Measurements from ENCODE around the gene P4HA3.

P4HA3 gene

DNA sequence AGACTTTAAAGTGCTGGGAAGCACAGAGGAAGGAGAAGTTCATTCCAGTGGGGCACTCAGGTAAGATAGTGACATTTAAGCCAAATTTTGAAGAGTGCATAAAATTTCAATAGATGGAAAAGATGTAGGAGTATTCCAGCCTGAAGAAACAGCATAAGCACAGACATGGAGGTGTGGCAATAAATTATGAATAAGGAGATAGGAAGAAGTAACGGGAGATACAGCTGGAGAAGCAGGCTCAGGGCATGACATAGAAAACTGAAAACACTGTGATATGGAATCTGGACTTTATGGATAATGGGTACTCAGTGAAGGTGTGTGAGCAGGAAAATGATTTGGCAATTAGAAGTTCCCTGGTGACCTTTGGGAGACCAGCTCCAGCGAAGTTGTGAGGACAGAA lies 33.3 kb downstream of the P4HA3 start:
- no peak for FAIRE-seq
- no peak for TF ChIP-seq POLR2AphosphoS5 (IDR thresholded peaks at IDR 0.05; ENCODE audit: low read depth, low read length)

DNA sequence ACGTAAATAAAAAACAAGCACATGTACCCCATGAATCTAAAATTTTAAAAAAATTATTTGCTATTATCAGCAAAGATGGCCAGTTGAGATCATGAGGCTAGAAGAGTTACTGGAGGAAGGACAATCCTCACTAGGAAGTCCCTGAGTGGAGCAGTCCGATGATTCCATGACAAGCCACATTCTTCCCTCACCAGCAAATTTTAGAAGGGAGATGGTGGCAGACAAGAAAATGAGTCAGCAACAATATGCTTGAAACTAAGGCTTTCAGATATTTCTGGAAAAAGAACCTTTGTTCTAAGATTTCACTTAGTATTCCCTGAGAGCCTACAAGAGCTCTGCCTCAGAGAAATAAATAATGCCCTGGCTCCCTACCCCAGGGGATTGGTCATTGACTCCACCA lies 34.9 kb downstream of the P4HA3 start:
- DNase-seq (ENCODE audit: insufficient read length, low spot score) (no peak), FAIRE-seq (no peak)
- no peak for TF ChIP-seq POU2F2 (IDR thresholded peaks at IDR 0.05; ENCODE audit: low read depth, low read length)
- no peak for TF ChIP-seq SPI1 (IDR thresholded peaks at IDR 0.05; ENCODE audit: low read depth, low read length)
- no peak for TF ChIP-seq TAF1 (IDR thresholded peaks at IDR 0.05; ENCODE audit: low read depth, low read length)
- no peak for TF ChIP-seq POLR2A (IDR thresholded peaks at IDR 0.05; ENCODE audit: low read depth, low read length)

More for the DNA sequence above, 33.3 kb downstream of the P4HA3 start:
- no peak for DNase-seq (ENCODE audit: insufficient read length, low spot score)

DNA sequence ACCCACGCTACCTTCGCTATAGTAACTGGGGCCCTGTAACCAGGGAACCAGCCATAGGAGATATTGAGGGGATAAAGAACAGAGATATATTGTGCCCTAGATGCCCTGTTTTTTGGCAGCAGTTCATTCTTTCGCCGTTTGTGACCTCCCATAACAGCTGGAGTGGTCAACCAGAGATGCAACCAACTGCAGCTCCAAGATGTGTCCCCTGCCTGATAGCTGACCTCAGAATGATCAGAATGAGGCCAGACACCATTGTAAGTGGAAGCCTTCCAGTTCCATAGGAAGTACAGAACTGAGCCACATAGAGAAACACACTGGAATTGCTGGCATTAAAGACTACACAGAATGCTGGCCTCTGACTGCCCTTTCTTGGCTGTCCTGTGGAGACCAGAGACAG lies 39.2 kb downstream of the P4HA3 start:
- FAIRE-seq (no peak), DNase-seq (ENCODE audit: insufficient read length, low spot score) (no peak)

DNA sequence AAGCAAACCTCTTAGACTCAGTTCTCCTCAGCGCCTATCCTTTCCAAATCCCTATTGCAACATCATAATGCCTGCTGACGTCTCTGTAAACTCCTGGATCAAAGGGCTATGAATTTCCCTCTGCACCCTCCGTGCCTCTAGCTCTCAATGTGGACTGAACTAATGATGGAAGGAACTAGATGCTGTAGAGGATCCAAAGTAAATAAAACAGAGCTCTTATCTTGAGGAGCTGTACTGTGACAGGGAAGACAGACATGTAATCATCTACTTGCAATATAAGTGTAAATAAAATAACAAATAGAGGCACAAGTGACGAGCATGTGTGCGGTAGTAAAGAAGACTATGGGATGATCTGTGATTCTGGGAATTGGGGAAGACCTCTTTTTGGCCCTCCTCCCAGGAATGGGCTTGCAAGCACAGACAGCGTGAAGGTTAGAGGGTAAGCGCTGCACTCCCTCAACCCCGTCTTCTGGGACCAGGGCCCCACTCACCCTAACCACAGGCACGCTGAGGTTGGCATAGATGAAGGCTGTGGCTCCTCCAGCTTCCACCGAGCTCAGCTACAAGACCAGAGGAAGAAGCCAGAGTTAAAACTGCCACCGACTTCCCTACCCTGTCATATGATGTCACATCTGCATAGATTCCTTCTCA lies 42.2 kb downstream of the P4HA3 start:
- no peak for FAIRE-seq
- no peak for DNase-seq (ENCODE audit: insufficient read length, low spot score)
- TF ChIP-seq POLR2AphosphoS5 (IDR thresholded peaks at IDR 0.05; ENCODE audit: low read depth, low read length) (no peak), SPI1 (IDR thresholded peaks at IDR 0.05; ENCODE audit: low read depth, low read length) (no peak), POU2F2 (IDR thresholded peaks at IDR 0.05; ENCODE audit: low read depth, low read length) (no peak)

More for the DNA sequence above, 39.2 kb downstream of the P4HA3 start:
- TF ChIP-seq SPI1 (IDR thresholded peaks at IDR 0.05; ENCODE audit: low read depth, low read length): no peak
- no peak for TF ChIP-seq POLR2AphosphoS5 (IDR thresholded peaks at IDR 0.05; ENCODE audit: low read depth, low read length)
- no peak for TF ChIP-seq PAX5 (IDR thresholded peaks at IDR 0.05; ENCODE audit: insufficient read depth, low read length, severe bottlenecking)
- no peak for TF ChIP-seq POLR2A (IDR thresholded peaks at IDR 0.05; ENCODE audit: low read depth, low read length)
- TF ChIP-seq TAF1 (IDR thresholded peaks at IDR 0.05; ENCODE audit: low read depth, low read length): no peak
- no peak for TF ChIP-seq POU2F2 (IDR thresholded peaks at IDR 0.05; ENCODE audit: low read depth, low read length)

DNA sequence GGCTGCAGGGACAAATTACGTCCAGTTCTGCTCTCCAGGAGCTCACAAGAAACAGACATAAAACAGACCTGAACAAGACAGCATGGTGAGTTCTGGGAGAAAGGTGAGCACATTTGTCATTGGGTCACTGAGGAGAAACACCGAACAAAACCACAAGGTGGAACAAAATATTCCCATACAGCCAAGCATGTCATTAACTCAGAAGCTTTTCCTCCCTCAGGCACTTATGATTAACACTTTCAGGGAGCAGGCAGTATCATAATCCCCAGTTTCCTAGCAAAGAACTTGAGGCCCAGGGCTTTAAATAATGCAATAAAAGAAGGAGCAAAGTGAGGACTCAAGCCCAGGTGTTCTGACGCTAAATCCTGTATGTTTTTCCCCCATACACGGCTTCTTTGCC lies 43.0 kb downstream of the P4HA3 start:
- FAIRE-seq (no peak), DNase-seq (ENCODE audit: insufficient read length, low spot score) (no peak)
- no peak for TF ChIP-seq PAX5 (IDR thresholded peaks at IDR 0.05; ENCODE audit: insufficient read depth, low read length, severe bottlenecking)
- no peak for TF ChIP-seq POLR2AphosphoS5 (IDR thresholded peaks at IDR 0.05; ENCODE audit: low read depth, low read length)
- TF ChIP-seq POLR2A (IDR thresholded peaks at IDR 0.05; ENCODE audit: low read depth, low read length): no peak
- TF ChIP-seq POU2F2 (IDR thresholded peaks at IDR 0.05; ENCODE audit: low read depth, low read length): no peak
- TF ChIP-seq SPI1 (IDR thresholded peaks at IDR 0.05; ENCODE audit: low read depth, low read length): no peak
- no peak for TF ChIP-seq TAF1 (IDR thresholded peaks at IDR 0.05; ENCODE audit: low read depth, low read length)

DNA sequence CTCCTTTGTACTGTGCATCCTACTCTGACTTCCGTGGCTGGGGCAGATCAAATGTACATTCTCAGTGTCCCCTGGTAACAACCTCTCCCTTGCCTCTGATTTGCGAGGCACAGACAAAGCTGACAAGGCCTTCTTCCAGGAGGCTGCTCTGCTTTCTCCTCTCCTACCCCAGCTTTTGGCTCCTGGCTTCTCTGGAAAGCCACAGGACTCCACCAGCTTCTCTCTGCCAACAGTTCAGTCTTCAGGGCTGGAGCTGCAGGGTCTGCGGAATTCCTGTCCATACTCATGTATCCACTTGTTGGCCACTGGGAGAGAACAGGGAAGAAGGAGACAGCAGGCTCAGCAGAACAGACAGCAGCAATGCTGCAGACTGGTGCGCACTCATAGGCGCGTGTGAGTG lies 44.4 kb downstream of the P4HA3 start:
- FAIRE-seq: no peak
- TF ChIP-seq POU2F2 (IDR thresholded peaks at IDR 0.05; ENCODE audit: low read depth, low read length): no peak
- no peak for TF ChIP-seq TAF1 (IDR thresholded peaks at IDR 0.05; ENCODE audit: low read depth, low read length)
- TF ChIP-seq PAX5 (IDR thresholded peaks at IDR 0.05; ENCODE audit: insufficient read depth, low read length, severe bottlenecking): no peak
- TF ChIP-seq POLR2AphosphoS5 (IDR thresholded peaks at IDR 0.05; ENCODE audit: low read depth, low read length): no peak
- no peak for TF ChIP-seq SPI1 (IDR thresholded peaks at IDR 0.05; ENCODE audit: low read depth, low read length)
- no peak for TF ChIP-seq POLR2A (IDR thresholded peaks at IDR 0.05; ENCODE audit: low read depth, low read length)
- no peak for DNase-seq (ENCODE audit: insufficient read length, low spot score)

DNA sequence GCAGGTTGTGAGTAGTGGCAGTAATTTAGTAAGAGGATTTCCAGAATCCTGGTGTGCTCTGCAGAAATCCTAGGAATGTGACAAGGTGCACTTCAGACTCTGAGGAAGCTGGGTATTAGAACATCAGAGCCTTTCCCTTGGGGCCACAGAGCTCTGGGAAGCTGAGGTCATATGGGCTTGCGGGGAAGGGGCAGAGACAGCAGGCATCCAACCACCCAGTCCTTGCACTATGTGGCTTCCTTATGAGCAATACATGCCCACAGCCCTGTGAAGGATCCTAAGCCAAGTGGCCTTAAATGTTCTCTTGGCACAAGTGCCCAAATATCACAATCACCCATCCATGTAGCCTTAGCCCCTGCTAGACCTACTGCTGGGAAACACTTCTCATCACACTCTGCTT lies 46.2 kb downstream of the P4HA3 start:
- no peak for FAIRE-seq
- no peak for TF ChIP-seq TAF1 (IDR thresholded peaks at IDR 0.05; ENCODE audit: low read depth, low read length)
- no peak for TF ChIP-seq SPI1 (IDR thresholded peaks at IDR 0.05; ENCODE audit: low read depth, low read length)
- TF ChIP-seq POU2F2 (IDR thresholded peaks at IDR 0.05; ENCODE audit: low read depth, low read length): no peak
- TF ChIP-seq POLR2A (IDR thresholded peaks at IDR 0.05; ENCODE audit: low read depth, low read length): no peak
- no peak for DNase-seq (ENCODE audit: insufficient read length, low spot score)

DNA sequence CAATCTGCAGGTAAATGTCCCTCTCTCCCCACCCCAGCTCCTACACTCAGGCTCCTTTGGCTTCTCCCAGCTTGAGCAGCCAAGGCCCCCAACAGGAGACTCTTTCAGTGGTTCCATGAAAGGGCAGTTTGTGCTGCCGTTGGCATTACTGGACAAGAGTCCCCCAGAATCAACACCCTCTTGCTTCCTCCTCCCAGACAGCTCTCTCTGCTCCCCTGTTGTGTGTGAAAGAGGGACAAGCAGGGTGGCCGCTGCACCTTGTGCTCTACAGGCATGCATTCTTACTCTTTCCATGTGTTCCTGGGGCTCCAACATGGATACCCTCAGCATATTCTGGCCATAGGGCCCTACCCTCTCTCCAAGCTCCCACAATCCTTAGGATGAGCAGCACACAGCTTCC lies 48.7 kb downstream of the P4HA3 start:
- no peak for DNase-seq (ENCODE audit: insufficient read length, low spot score)
- TF ChIP-seq POLR2A (IDR thresholded peaks at IDR 0.05; ENCODE audit: low read depth, low read length) (no peak), TAF1 (IDR thresholded peaks at IDR 0.05; ENCODE audit: low read depth, low read length) (no peak), SPI1 (IDR thresholded peaks at IDR 0.05; ENCODE audit: low read depth, low read length) (no peak), PAX5 (IDR thresholded peaks at IDR 0.05; ENCODE audit: insufficient read depth, low read length, severe bottlenecking) (no peak), POLR2AphosphoS5 (IDR thresholded peaks at IDR 0.05; ENCODE audit: low read depth, low read length) (no peak), POU2F2 (IDR thresholded peaks at IDR 0.05; ENCODE audit: low read depth, low read length) (no peak)
- FAIRE-seq: no peak

DNA sequence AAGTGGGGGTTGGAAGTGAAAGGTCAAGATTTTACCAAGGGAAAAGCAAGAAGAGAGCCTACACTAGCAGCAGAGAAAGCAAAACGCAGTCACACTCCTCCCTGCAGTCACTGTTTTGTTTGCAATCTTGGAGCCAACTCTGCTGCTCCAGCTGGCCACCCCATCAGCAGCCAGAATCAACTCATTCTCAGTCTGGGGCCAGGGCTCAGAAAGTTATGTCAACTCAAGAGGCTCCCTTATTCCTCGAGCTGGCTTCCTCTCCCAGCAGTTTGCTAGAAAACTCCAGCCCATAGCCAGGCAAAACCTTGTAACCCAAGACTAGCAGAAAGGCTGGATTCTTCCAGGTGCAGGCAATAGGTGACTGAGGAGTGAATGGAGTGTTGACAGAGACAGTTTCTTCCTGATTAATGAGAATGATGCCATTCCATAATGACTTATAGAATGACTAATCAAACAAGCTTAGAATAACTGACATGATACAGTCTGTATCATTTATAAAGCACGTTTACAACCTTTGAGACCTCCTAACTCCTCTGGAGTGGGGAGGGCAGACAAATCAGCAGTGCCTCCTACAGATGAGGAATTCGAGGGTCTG lies 53.4 kb downstream of the P4HA3 start:
- no peak for FAIRE-seq
- no peak for TF ChIP-seq TAF1 (IDR thresholded peaks at IDR 0.05; ENCODE audit: low read depth, low read length)
- TF ChIP-seq SPI1 (IDR thresholded peaks at IDR 0.05; ENCODE audit: low read depth, low read length): no peak
- TF ChIP-seq POLR2AphosphoS5 (IDR thresholded peaks at IDR 0.05; ENCODE audit: low read depth, low read length): no peak
- TF ChIP-seq PAX5 (IDR thresholded peaks at IDR 0.05; ENCODE audit: insufficient read depth, low read length, severe bottlenecking): no peak
- TF ChIP-seq POLR2A (IDR thresholded peaks at IDR 0.05; ENCODE audit: low read depth, low read length): no peak
- no peak for DNase-seq (ENCODE audit: insufficient read length, low spot score)

DNA sequence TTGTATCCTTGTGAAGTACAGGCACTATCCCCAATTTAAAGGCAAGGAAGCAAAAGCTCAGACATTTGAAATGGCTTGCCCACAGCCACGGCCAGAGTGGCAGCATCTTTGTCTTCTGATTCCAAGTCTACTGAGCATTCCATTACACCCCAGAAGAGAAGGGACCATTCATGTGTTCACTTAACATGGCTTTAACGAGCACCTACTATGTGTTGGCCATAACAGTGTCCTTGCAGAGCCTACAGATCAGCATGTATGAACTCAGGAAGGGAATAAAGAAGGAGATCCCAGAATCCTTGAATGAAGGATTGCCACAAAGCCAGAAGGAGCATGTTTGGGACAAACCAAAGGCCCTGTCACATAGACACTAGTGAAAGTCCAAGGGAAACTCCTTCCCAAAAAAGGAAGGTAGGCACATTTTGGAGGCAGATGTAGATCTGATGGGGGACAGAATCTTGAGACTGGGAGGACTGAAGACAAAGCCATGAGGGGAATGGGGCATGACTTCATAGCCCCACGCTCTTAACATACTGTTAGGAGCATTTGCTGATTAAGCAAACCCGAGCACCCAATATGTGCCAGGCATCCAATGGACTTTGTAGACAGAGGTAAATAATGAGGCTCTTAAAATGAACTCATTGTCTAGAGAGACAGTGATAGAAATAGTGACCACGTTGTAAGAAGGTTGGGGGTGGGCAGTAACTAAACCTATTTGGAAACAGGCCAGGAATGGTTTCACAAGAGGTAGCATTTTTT lies 54.9 kb downstream of the P4HA3 start:
- TF ChIP-seq POLR2AphosphoS5 (IDR thresholded peaks at IDR 0.05; ENCODE audit: low read depth, low read length): no peak
- no peak for TF ChIP-seq PAX5 (IDR thresholded peaks at IDR 0.05; ENCODE audit: insufficient read depth, low read length, severe bottlenecking)
- no peak for TF ChIP-seq POU2F2 (IDR thresholded peaks at IDR 0.05; ENCODE audit: low read depth, low read length)
- no peak for TF ChIP-seq TAF1 (IDR thresholded peaks at IDR 0.05; ENCODE audit: low read depth, low read length)
- no peak for TF ChIP-seq POLR2A (IDR thresholded peaks at IDR 0.05; ENCODE audit: low read depth, low read length)
- TF ChIP-seq SPI1 (IDR thresholded peaks at IDR 0.05; ENCODE audit: low read depth, low read length): no peak
- DNase-seq (ENCODE audit: insufficient read length, low spot score): no peak
- FAIRE-seq: no peak
